Activated CD8-positive, alpha-beta memory T cell treated with anti-CD3 and anti-CD28 coated beads for 1 hour (primary cell): Measurements from ENCODE around the gene GNPTAB.
"Not testable (repeated sequence)": the region's sequence is repeated elsewhere in the genome, so short reads cannot be mapped to it uniquely, and the experiment has no call there.

ENCODE experiments used
- DNase-seq, 2 donors: peaks; one replicate each; pipeline ENCODE4 v3.0.0-alpha.2; 2020; ENCODE audit warnings: low read depth in 1 of 2; ENCODE audit errors: extremely low read depth in 1 of 2

Gene GNPTAB

DNA sequence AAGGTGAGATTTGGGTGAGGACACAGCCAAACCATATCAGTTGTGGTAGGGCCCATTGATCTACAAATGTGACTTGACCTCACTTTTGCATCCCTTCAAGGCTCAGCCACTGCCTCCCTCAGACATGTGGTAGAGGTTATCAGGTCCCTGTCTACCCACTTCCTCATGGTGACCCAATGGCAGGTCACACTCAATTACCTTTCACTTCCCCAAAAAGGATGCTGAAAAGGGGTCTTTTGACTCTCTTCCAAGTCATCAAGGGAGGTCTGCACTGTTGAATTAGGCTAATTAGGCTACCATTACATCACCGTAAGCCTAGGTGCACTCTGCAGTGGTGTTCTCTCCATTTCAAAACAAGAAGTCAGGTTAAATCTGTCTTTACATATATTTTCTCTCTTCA lies 24.0 kb upstream of the GNPTAB start:
- DNase-seq = no peak

DNA sequence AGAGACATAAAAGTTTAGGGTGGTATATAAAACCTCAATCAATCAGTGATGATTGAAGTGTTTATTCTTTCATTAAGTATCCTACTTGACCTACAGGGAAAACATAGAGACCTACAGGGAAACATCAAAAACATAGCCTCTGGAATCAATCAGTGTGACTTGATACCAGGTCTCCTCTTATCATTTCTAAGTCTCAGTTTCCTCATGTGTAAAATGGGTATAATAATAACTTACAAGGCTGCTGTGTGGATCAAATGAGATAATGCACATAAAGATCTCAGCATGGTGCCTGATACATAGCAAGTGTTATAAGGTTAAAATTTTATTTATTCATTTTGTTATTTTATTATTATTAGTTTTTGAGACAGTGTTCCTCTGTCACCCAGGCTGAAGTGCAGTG lies 22.2 kb upstream of the GNPTAB start:
- no peak for DNase-seq

DNA sequence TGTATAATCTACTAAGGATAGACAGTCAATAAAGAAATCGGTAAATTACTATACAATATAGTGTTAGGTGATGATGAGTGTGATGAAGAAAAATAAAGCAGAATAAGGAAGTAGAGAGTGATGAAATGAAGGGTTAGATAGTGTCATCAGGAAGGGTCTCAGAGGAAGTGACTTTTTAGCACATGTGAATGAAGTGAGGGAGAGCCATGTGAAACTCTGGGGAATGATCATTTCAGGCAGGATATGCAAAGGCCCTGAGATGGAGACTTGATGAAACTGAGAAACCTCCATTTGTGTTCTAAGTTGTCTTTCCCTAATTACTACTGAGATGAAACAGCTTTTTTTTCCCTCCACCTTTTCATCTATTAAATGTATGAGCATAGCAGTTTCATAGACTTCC lies 19.4 kb upstream of the GNPTAB start:
- DNase-seq = no peak

DNA sequence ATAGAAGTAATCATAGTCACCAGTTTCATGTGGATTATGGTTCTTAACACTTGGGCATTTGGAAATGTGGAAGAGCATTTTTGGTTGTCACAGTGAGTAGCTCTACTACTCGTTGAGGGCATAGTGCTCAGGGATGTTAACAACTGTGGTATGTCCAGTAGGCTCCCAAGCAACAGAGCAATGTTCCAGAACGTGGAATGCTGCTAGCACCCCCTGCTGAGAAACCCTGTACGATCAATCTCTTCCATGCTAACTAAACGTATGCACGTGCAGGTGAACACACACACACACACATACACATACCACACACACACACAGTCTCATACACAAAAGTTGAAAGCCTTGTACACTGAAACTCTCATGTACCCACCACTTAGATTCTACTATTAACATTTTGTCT lies 16.6 kb upstream of the GNPTAB start:
- no peak for DNase-seq

DNA sequence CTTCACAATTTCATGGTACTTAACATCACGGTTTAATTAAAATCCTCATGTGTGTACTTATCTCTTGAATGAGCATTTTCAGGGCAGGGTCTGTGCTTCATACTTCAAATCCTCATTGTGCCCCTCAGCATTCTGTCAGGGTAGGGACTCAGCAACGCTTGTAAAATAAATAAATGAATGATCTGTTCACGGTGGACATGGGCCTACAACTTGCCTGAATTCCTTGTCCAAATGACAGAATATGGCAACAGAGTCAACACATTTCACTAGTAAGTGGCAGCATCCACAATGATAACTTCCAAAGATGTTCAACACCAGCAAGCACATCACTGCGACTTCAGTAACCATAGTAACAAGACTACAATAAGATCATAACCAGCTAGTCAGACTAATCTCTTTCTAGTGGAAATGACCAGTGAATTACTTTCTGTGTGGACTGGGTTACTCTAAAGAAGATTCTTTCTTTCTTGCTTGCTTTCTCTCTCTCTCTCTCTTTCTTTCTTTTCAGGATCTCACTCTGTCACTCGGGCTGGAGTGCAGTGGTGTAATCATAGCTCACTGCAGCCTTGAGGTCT lies 14.5 kb upstream of the GNPTAB start:
- DNase-seq = no peak

DNA sequence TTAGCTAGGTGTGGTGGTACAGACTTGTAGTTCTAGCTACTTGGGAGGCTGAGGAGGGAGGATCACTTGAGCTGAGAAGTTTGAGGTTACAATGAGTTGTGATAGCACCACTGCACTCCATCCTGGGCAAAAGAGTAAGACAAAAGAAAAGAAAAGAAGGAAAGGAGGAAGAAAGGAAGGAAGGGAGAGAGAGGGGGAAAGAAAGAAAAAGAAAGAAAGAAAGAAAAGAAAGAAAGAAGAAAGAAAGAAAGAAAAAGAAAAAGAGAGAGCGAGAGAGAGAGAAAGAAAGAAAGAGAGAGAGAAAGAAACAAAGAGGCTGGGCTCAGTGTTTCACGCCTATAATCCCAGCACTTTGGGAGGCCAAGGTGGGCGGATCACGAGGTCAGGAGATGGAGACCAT lies 10.3 kb upstream of the GNPTAB start:
- no peak for DNase-seq

DNA sequence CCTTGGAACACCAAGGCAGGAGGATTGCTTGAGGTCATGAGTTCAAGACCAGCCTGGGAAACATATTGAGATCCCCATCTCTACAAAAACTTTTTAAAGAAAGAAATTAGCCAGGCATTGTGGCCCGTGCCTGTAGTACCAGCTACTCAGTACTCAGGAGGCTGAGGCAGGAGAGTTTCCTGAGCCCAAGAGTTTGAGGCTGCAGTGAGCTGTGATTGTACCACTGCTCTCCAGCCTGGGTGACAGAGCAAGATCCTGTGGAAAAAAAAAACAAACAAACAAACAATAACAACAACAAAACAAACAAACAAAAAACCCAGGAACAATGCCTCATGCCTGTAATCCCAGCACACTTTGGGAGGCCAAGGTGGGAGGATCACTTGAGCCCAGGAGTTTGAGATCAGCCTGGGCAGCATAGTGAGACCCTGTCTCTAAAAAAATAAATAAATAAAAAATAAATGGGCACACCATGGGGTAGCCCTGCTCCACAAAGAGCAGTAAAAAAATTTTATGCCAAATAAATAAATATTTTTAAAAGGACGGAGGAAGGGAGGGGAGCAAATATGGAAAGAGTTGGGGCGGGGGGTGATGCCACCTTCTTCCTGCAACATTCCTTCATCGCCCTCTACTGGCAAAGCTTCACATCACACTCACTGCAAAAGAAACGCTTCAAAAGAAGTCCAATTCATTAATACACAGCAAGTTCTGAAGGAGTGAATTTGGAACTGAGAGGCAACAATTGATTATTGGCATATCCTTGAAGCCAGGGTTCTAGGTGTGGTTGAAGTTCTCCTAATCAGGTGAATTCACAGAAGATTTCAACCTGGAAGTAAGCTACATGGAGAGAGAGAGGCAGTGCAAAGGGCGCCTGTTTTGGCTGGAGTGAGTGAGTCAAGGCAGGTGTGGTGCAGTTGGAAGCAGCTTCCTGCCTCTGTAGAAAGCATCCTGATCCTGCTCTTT lies 8.8 kb upstream of the GNPTAB start:
- DNase-seq = peak; percentile 29 to 38

DNA sequence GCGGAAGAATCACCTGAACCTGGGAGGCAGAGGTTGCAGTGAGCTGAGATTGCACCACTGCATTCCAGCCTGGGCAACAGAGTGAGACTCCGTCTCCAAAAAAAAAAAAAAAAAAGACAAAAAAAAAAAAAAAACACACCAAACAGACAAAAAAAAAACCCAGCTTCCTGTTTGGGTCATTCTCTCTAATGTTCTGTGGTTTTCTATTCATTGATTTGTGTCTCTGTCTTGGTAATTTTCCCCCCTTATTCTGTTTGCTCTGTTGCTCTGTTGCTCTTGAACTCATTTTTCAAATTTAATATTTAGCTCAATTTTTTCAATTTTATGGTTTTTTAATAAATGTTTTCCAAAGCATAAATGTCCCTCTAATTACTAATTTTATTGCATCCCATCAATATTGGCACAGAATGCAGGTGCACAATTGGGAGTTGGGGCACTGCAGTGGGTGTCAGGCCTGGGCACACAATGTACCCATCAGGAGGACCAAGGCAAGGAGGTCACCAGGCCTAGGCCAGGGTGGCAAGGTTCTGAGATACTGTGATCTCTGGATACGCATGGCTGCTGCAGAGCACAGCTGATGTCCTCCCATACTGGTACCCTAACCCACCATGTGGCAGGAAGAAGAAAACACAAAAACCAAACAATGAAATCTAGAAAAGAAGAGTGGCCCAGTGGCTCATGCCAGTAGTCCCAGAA lies 8.0 kb upstream of the GNPTAB start:
- DNase-seq = no peak

DNA sequence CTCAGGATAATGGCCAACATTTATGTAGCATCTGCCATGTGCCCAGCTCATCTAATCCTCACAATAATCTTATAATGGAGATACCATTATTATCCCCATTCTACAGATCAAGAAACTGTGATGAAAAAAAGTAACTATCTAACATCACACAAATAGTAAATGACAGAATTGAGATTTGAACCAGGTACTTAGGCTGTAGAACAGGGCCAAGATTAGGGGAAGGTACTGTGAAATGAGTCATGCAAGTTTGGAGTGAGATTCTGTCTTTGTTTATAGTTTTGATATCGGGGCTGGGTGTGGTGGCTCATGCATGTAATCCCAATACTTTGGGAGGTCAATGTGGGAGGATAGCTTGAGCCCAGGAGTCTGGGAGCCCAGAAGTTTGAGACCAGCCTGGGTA lies 1.3 kb upstream of the GNPTAB start:
- DNase-seq = no peak

DNA sequence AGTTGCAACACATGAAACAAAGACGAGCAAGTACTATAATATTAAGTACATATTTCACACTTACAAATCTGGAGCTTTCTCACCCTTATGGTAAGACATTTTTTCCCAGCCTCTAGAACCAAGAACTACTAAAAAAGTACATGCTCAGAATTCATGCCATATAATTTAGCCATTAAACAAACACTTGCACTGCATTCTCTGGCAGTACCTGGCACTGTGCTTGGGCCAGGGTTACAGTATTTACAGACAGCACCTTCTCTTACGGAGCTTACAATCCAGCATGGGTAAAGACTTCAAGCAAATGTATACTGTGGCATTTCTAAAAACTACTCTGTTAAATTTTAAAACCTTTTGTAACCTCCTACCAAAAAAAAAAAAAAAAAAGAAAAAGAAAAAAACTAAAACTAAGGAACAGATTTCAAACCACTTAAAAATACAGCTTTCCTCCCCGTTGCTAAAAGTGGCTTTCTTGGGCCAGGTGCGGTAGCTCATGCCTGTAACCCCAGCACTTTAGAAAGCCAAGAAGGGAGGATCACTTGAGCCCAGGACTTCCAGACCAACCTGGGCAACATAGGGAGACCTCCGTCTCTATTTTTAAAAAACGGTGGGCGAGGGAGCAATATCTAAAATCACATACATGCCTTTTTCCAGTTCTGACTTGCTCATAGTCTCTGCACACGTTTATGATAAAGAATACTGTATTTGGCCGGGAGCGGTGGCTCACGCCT lies 956 bp downstream of the GNPTAB start:
- no peak for DNase-seq

DNA sequence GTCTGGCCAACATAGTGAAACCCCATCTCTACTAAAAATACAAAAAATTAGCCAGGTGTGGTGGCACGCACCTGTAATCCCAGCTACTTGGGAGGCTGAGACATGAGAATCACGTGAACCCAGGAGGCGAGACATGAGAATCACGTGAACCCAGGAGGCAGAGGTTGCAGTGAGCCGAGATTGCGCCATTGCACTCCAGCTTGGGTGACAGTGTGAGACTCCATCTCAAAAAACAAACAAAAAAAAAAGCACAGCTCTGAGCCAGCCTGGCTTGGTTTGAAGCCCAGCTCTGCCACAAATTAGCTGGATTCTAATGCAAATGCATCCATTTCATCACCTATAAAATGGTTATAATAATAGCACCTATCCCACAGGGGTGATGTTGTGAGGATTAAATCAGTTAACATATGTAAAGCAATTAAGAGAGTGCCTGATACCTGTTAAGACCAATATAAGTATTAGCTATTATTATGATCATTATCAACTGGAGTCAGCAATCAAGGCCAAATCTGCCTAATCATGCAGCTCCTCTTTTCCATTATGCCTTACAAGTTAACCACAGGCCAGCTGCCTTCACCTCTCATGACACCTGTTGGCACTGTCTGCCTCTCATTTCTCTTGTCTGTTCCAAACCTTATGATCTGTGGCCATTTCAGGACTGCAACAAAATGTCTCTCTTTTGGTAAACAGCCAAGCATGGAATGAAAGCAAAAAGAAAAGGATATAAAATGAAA lies 2.1 kb downstream of the GNPTAB start:
- no peak for DNase-seq

DNA sequence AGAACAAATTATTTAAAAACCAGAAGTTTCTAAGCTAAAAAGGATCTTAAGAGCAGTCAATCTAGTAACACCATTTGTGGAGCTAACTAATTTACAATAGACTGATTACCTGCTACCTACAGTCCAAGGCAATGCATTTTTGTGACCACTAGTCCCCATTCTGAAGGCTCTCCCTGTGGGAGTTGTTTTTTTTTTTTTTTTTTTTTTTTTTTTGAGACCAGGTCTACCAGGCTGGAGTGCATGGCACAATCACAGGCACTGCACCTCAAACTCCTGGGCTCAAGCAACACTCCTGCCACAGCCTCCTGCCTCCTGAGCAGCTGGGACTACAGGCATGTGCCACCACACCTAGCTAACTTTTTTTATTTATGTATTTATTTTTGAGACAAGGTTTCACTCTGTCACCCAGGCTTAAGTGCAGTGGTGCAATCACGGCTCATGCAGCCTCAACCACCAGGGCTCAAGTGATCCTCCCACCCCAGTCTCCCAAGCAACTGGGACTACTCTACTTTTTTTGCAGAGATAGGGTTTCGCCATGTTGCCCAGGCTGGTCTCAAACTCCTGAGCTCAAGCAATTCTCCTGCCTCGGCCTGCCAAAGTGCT lies 3.9 kb downstream of the GNPTAB start:
- DNase-seq = no peak

DNA sequence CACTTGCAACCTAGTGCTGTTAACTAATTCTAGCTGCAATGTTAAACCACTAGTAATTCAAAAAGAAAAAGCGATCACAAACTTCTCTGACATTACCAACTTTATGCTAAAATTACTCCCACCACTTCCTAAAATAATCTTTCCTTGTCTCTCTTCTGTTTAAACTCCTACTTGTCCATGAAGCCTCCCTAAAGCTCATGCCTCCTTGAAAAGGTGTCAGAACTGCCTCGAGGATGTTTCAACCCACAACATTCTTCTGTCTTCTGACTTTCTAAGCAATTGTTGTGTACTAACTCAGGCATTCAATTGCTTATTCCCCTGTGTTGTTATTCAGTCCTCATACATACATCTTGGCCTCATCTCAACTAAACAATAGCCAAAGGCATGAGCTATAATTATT lies 5.9 kb downstream of the GNPTAB start:
- DNase-seq = no peak

DNA sequence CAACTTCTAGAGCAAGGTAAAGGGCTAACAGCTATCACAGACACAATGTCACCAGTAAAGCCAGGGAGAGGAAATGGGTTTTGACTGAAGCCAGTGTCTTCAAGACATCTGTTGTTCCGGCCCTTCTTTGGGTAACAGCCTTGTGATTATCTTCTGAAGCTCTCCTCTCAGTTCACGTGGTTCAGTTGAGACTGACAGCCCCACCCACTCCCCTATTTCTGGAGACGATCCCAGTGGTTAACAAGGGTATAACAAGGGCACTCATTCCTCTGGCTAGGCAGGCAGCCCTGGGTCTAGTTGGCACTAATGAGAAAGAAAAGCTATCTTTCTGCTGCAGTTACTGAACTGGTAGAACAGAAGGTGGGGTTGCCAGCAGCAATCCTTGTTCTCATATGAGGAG lies 6.9 kb downstream of the GNPTAB start:
- DNase-seq = peak; percentile 28 to 36

DNA sequence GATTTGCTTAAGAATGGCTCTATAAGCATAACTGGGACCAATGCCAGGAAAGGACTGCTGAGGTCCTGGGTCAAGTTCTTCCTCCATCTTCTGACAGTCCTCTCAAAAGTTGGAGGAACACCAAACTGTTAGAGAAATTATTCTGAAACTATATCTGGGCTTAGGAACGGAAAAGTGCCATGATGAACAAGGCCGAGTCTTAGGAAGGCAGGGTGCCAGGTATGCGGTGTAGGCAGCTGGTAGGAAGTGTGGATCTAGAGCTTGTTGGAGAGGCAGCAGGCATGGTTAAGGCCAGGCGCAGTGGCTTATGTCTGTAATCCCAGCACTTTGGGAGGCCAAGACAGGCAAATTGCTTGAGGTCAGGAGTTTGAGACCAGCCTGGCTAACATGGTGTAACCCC lies 7.7 kb downstream of the GNPTAB start:
- DNase-seq = no peak

DNA sequence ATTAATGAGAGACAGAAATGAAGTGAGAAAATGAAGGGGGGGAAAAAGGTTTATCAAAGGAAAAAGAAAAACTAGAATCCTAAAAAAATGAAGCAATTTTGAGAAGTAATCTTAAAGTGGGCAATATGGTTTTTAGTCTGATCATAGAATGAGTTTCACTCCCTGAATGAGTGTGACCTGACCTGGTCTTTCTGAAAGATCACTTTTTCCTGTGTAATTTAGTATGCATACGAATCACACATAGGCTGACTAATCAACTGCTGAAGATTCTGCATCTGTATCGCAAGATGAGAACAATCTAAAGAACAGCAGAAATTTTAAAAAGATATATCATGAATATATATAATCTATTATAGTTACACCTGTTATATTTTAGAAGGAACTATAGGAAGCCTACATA lies 11.3 kb downstream of the GNPTAB start:
- no peak for DNase-seq

DNA sequence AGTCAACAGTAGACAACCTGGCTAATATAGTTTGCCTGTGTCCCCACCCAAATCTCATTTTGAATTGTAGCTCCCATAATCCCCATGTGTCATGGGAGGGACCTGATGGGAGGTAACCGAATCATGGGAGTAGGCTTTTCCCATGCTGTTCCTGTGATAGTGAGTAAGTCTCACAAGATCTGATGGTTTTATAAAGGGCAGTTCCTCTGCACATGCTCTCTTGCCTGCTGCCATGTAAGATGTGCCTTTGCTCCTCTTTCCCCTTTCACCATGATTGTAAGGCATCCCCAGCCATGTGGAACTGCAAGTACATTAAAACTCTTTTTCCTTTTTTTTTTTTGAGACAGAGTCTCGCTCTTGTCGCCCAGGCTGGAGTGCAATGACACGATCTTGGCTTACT lies 12.1 kb downstream of the GNPTAB start:
- DNase-seq = not testable (repeated sequence)

DNA sequence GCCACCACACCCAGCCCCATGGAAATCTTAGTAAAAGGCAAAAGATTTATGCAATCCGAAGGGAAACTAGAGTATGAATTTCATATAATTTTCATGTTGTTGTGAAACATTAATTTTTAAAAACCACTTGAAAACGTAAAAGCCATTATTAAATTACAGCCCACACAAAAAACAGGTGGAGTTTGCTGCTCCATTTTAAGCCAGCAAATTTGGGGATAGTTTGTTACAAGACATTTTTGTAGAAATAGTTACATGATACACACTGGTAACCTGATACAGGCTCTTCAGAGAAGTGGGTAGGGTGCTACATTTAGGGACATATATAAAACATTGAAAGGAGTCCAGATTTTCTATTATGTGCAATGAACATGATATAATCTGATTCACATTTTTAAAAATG lies 17.6 kb downstream of the GNPTAB start:
- no peak for DNase-seq

DNA sequence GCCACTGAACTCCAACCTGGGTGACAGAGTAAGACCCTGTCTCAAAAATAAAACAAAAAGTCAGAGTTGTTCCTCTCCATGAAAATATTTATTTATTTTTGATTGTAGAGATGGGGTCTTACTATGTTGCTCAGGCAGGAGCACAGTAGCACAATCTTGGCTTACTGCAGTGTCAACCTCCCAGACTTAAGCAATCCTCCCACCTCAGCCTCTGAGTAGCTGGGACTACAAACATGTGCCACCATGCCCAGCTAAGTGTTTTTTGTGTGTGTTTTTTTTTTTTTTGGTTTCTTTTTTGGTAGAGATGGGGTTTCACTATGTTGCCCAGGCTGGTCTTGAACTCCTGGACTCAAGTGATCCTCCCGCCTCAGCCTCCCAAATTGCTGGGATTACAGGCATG lies 18.0 kb downstream of the GNPTAB start:
- not testable (repeated sequence) for DNase-seq

DNA sequence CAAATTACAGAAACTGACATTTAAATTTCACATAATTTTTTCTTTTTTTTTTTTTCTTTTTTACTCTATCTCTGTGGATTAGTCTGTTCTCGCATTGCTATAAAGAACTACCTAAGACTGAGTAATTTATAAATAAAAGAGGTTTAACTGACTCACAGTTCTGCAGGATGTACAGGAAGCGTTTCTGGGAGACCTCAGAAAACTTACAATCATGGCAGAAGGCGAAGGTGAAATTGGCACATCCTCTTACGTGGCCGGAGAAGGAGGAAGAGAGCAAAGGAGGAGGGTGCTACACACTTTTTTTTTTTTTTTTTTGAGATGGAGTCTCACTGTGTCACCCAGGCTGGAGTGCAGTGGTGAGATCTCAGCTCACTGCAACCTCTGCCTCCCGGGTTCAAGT lies 19.4 kb downstream of the GNPTAB start:
- not testable (repeated sequence) for DNase-seq
